HG03196 (cell line): Measurements from ENCODE around the gene RAB27A.

ENCODE experiments used
- ATAC-seq: cut with Tn5 transposase; IDR thresholded peaks from one replicate; pipeline ENCODE4 v1.9.1; 2021; ENCODE audit not compliant: unreplicated experiment

RAB27A gene

DNA sequence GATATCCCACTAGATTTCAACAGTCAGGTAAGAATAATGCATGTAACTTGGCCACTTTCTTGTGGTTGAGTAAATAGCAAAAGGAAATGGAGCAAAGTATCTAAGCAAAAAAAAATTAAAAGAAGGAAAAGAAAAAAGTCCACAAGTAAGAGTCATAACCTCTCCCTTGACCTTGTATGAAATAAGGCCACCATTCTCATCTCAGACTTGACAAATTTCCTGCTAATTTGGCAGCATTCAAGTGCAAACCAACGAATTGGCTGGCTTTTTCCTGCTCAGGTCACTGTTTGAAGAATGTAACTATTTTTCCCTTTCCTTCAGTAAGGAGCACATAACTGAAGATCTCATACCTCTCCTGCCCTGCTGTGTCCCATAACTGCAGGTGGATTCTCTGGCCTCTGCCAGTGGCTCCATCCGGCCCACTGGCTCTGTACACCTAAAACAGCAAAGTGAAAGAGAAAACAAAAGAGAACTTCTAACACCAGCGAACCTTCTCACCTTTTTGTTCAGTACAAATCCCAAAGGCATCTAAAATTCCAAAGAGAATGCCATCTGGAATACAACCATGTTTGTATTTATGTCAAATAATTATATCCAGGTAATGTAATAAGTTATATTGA, 59.5 kb downstream of the RAB27A start:
- ATAC-seq, result no peak

- no peak for ATAC-seq
Observed at GRCh38 chr15:55226127-55226526, 63.5 kb downstream of the RAB27A start.

GRCh38 chr15:55224892-55225291, 64.7 kb downstream of the RAB27A start:
- ATAC-seq, result no peak

DNA sequence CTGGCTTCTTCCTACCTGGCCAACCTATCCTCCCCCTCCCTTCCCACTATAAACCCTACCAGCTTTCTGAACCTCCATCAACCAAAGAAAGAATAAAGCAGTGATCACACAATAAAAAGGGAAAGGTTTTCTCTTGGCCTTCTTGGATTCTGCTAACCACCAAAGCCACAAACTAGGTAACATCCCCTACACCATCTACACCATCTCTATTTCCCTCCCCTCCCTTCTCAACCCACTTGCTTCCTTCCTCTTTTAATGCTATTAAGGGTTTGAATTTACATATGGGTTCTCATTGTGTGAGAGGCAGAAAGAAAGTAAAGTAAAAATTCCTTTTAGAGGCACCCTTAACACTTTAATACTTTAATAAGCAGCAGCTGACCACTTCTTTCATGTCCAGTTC, 67.0 kb downstream of the RAB27A start:
- ATAC-seq, result peak; percentile 62

- no peak for ATAC-seq
Observed at GRCh38 chr15:55221090-55222011, 68.3 kb downstream of the RAB27A start.

GRCh38 chr15:55220606-55221005, 69.0 kb downstream of the RAB27A start:
- ATAC-seq, result no peak

DNA sequence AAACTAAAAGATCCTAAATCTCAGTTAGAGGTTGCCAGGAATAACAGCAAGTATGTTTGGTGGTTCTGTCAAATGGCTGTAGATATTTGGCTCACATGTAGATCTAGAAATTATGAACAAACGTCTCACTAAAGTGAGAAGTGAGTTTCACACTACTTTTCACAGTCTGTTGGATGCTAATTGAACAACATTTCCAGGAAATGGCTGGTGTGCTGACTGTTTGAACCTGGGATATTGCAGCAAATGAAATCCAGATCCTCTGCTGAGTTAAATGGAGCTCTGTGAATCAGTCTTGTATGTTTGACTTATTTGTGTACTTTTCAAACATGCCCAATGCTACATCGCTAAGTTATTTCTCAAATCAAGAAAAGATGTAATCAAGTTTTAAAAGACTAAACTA, 71.6 kb downstream of the RAB27A start:
- no peak for ATAC-seq

DNA sequence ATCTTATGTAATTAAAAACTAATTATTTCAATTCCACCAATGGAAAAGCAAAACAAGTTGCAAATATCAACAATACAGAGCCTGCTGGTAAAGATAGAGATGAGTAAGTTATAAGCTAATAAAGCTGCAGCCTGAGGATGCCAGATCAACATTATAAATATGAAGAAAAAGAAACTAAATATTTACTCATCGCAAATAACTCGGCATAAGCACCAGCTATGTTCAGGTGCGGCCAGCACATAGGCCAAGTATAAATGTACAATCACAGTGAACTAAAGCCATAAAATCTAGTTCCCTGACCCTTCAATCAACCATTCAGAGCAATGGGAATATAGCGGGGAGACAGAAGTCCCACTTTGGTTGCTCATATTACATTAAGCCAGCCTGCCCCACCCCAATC, 85.1 kb downstream of the RAB27A start:
- no peak for ATAC-seq

DNA sequence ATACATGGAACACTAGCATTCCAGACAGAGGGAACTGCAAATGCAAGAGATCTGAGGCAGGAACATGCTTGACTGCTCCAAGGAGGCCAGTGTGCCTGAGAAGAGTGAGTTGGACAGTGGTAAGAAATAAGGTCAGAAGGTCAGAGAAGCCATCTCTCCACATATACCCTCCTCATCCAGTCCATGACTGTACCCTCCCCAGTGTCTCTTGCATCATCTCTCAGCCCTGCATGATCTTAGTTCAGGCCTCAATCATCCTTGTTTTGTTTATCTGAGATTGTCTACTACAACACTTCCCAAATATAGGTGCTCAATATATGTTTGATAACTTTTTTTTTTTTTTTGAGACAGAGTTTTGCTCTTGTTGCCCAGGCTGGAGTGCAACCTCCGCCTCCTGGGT, 87.4 kb downstream of the RAB27A start:
- no peak for ATAC-seq

GRCh38 chr15:55198706-55199105, 90.9 kb downstream of the RAB27A start:
- no peak for ATAC-seq

DNA sequence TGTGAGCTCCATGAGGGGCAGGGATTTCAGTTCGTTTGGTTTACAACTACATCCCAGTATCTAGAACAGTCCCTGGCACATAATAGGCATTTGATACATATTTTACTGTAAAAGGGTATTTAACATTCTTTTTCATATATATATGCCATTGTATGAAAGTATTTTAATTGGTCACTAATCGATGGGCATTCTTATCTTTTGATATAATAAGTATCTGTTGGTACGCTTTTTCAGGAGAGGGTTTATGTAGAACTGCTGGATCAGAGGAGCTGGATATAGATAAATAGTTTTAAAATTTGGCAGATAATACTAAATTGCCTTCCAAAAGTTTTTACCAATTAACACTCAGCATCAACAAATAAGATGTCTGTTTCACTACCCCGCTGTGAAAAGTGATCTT, 91.9 kb downstream of the RAB27A start:
- ATAC-seq, result no peak

DNA sequence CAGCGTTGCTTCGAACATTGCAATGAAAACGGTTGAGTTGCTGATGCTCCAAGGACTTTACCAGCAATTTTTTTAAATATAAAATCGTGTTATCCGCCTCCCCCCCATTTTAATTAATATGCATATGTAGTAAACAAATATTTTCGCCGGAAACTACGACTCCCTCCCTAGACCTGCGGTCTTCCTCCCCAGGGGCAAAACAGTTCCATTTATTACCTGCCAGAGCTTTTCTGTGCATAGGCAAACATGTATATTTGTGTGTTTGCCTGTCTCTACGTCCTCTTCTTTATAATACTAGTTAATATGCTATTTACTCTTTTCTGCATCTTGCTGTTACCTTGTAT, 92.3 kb downstream of the RAB27A start:
- peak; percentile 8 for ATAC-seq

DNA sequence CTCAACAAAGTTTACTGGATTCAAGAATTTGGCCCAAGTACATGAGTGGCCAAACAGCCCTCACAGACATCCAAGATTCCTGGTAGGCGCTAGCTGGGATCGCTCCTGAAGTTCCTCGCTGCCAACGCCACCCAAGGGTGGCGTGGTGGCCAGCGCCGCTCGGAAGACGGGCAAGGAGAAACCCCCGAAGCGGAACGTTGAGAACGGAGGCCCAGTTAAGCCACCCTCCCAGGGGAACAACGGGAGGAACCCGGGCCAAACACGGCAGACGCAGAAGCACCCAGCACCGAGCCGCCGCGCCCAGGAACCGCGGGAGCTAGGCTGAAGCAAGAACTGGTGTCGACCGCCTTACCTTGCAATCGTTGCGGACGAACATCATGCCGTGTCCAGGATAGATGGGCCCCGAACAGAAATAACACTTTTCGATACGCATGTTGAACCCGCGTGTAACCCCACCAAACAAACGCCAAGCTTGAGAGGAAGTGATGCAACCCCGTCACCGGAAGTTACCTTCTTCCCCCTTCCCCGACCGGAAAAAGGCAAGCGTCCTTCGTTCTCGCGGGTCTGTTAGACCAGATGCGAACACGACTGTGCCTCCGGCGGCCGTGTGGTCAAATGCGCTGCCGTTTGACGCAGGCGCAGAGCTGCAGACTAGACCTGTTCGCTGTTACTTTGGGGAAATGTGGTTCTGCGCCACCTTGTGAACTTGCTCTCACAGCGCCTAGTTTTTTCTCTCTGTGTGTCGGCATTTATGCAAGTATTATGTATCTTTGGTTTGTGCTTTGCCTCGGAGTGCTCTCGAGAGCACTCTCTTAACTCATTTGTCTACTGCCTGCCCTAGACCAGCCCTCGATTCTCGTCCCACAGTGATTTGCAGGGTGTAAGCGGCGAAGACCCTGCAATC, 92.9 kb downstream of the RAB27A start, which contains the start of gene RSL24D1:
Gene RSL24D1, minus strand, starts transcription at position 484 of the 904 bp plus-strand sequence. Its CDS starts 51 bp downstream, at position 433.
- ATAC-seq, result peak; percentile 97

GRCh38 chr15:55195996-55196395, 93.6 kb downstream of the RAB27A start:
- ATAC-seq, result no peak

- ATAC-seq, result no peak
Observed at GRCh38 chr15:55194256-55194655, 95.4 kb downstream of the RAB27A start.

- no peak for ATAC-seq
Observed at GRCh38 chr15:55186331-55186730, 103.3 kb downstream of the RAB27A start.

GRCh38 chr15:55183679-55184078, 105.9 kb downstream of the RAB27A start:
- no peak for ATAC-seq

GRCh38 chr15:55179141-55179540, 110.5 kb downstream of the RAB27A start:
- no peak for ATAC-seq

DNA sequence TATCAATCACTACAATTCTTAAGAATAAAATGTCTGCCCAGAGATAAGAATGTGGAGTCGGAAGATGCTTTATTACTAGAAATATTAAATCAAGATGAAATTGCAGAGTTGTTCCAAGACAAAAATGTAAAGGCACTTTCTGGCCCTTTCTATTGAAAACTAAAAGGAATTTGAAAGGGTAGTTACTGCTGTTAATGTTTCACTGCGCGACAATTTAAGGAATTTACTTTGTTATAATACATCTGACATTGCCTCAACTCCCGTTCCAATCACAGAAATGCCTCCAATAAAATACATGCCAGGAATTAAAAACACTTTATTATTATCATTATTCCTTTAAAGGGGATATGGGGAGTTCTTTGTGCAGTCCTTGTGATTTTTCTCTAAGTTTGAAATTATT, 119.3 kb downstream of the RAB27A start:
- ATAC-seq, result no peak

DNA sequence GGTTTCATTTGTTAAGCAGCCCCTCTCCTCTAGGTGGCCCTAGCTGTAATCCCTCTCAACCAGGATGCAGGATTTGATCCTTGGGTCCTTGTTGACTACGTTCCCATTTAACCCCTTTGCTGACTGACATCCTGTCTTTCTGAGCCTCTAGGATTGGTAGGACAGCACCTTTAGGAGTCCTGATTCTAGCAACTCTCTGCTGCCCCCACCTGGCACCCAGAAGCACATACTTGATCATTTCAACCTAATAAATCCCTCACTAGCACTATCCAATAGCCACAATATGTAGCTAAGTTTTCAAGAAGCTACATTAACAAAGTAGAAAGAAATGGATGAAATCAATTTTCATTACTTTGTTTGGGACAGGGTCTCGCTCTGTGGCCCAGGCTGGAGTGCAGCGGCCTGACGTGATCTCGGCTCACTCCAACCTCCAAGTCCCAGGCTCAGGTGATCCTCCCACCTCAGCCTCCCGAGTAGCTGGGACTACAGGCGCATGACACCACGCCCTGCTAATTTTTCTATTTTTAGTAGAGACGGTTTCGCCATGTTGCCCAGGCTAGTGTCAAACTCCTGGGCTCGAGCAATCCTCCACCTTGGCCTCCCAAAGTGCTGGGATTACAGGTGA, 121.2 kb downstream of the RAB27A start:
- ATAC-seq, result peak; percentile 83

DNA sequence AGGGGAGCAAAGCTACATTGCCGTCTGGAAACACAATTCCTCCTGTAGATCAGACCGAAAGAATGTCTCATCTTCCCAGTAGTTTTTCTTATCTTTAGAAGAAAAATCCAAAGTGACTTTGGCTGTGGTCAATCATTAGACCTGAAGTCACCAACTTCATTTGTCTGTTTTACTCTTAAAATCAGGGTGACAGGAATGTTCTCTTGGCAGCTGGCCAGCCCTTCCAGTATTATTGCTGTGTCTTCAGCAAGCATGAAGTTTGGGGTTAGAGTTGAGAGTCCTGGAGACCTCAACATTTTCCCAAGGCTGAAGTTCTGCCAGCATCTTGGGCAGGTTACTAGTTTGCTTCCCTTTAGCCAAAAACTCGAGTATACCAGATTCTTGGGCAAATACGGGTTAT, 125.3 kb downstream of the RAB27A start:
- ATAC-seq, result no peak
